Osteocyte (in vitro differentiated cells): ENCODE data around the gene SPON1. TPM values are rescaled to one million over a fixed set of nuclear protein-coding genes. Genes with fewer than 3 reads are reported as not detected.

ENCODE experiments used
- DNase-seq: peaks from one replicate; pipeline ENCODE4 v3.0.0; 2021; ENCODE audit warnings: mixed read lengths; ENCODE audit not compliant: unreplicated experiment; ENCODE audit errors: extremely low spot score
- H3K27ac Mint-ChIP-seq: one replicate; pipeline ENCODE4 v1.8.0; 2021; ENCODE audit warnings: mild to moderate bottlenecking, mixed read lengths; ENCODE audit not compliant: unreplicated experiment
- H3K27me3 Mint-ChIP-seq: one replicate; pipeline ENCODE4 v1.8.0; 2021; ENCODE audit warnings: mixed read lengths; ENCODE audit not compliant: unreplicated experiment
- H3K36me3 Mint-ChIP-seq: one replicate; pipeline ENCODE4 v1.8.0; 2021; ENCODE audit warnings: mixed read lengths; ENCODE audit not compliant: unreplicated experiment
- H3K4me1 Mint-ChIP-seq: one replicate; pipeline ENCODE4 v1.8.0; 2021; ENCODE audit warnings: mixed read lengths; ENCODE audit not compliant: unreplicated experiment
- H3K4me3 Mint-ChIP-seq: one replicate; pipeline ENCODE4 v1.8.0; 2021; ENCODE audit warnings: mild to moderate bottlenecking, moderate library complexity, mixed read lengths; ENCODE audit not compliant: unreplicated experiment
- H3K9me3 Mint-ChIP-seq: one replicate; pipeline ENCODE4 v1.8.0; 2021; ENCODE audit warnings: mixed read lengths; ENCODE audit not compliant: unreplicated experiment
- total RNA-seq: library from RNA; stranded (reverse); gene quantifications from 2 replicates; pipeline ENCODE4 v1.2.1, GENCODE V29; 2021
- TF ChIP-seq, protein P1 (sequence below): fragments of 200-600 bp; sonication (generic); IDR thresholded peaks from 2 replicates; pipeline ENCODE4 v1.5.0; 2021; ENCODE audit warnings: antibody characterized with exemption, mild to moderate bottlenecking, moderate library complexity

The SPON1 gene
- total RNA-seq, 1 donor from 2014 or later, result 0.05 TPM

DNA sequence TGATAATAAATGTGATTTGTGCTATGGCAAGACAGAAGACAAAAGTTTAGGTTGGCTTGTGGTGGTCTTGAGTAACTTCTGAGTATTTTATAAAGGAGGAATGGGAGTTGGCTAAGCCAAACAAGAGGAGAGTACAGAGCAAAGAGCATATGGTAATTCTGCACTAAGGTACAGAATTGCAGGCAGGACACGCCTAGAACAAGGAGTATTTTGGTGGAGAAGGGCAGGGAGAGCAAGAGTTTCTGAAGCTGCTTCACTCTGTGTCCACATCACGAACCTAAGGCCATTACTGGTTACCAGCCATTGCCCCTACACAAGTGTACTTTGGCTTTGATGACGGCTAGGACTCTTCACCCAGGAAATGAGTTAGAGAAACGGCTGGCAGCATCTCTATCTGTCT lies 170.9 kb downstream of the SPON1 start:
- Mint-ChIP-seq H3K27ac (no peak overlapping the region), H3K9me3 (no peaks in the 10 kb centered on the region), H3K27me3 (peaks cover 7% of the 10 kb centered on the region), H3K4me1 (no peaks in the 10 kb centered on the region), H3K4me3 (no peak overlapping the region), H3K36me3 (no peaks in the 10 kb centered on the region)
- no peak for DNase-seq
- TF ChIP-seq, protein P1, sequence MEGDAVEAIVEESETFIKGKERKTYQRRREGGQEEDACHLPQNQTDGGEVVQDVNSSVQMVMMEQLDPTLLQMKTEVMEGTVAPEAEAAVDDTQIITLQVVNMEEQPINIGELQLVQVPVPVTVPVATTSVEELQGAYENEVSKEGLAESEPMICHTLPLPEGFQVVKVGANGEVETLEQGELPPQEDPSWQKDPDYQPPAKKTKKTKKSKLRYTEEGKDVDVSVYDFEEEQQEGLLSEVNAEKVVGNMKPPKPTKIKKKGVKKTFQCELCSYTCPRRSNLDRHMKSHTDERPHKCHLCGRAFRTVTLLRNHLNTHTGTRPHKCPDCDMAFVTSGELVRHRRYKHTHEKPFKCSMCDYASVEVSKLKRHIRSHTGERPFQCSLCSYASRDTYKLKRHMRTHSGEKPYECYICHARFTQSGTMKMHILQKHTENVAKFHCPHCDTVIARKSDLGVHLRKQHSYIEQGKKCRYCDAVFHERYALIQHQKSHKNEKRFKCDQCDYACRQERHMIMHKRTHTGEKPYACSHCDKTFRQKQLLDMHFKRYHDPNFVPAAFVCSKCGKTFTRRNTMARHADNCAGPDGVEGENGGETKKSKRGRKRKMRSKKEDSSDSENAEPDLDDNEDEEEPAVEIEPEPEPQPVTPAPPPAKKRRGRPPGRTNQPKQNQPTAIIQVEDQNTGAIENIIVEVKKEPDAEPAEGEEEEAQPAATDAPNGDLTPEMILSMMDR, result no peak

DNA sequence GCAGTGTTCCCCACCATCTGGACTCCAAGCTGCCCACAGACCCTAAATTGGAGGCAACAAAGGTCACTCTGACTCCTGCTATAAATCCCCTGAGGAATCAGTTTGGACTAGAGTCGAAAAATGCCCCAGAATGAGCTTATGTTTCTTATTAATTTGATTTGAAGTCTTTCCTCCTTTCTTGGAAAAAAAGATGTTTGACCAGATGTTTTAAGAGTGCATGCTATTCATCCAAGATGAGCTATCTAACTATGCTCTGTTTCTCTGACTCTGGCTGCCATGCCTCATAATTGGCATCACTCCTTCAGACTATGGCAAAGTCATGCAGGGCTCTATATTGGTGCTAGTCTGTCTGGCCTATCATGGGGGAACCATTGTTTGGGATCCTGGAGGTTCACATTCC lies 174.0 kb downstream of the SPON1 start:
- H3K27ac Mint-ChIP-seq, result no peak overlapping the region
- no peak overlapping the region for H3K4me3 Mint-ChIP-seq
- H3K4me1 Mint-ChIP-seq, result no peaks in the 10 kb centered on the region
- H3K27me3 Mint-ChIP-seq, result peaks cover 3% of the 10 kb centered on the region
- no peak for DNase-seq
- no peaks in the 10 kb centered on the region for H3K9me3 Mint-ChIP-seq
- TF ChIP-seq, protein P1, result no peak
- no peaks in the 10 kb centered on the region for H3K36me3 Mint-ChIP-seq

DNA sequence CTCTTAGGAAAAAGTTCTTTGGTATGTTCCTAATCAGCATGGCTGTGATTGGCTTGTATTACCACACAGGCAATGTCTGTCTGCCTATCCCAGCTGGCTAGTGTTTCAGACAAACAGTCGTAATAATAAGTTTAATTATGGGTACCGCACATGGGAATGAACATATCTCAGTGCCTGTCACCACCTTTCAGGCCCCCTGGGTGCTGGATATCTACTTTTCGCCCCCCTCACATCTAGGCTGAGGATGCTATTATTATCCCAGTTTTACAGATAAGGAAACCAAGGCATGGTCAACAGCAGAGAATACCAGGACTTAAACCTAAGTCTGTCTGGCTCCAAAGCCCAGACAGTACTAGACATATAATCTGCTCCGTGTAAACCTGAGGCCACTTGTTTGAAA lies 174.8 kb downstream of the SPON1 start:
- no peak overlapping the region for H3K4me3 Mint-ChIP-seq

DNA sequence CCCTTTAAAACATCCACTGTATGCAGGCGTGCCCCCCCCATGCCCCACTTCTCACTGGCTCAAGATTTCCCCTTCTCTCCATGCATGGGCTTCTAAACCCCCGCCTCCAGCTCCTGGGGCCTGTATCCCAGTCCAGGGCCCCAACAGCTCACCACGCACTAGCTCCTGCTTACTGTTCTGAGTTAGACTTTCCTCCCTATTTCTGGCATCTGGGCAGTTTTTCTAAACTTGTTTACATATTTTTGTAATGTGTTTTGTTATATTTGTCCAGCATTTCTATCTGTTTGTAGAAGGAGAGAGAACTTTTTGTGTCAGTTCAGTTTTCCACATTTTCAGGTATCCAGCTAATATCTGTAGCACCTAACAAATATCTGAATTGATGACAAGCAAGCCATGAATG lies 178.5 kb downstream of the SPON1 start:
- no peak for DNase-seq

More for the DNA sequence above, 174.8 kb downstream of the SPON1 start:
- no peaks in the 10 kb centered on the region for H3K36me3 Mint-ChIP-seq
- H3K27me3 Mint-ChIP-seq, result peaks cover 3% of the 10 kb centered on the region
- no peak for DNase-seq
- no peaks in the 10 kb centered on the region for H3K4me1 Mint-ChIP-seq
- TF ChIP-seq, protein P1, result no peak
- H3K27ac Mint-ChIP-seq, result no peak overlapping the region
- no peaks in the 10 kb centered on the region for H3K9me3 Mint-ChIP-seq

DNA sequence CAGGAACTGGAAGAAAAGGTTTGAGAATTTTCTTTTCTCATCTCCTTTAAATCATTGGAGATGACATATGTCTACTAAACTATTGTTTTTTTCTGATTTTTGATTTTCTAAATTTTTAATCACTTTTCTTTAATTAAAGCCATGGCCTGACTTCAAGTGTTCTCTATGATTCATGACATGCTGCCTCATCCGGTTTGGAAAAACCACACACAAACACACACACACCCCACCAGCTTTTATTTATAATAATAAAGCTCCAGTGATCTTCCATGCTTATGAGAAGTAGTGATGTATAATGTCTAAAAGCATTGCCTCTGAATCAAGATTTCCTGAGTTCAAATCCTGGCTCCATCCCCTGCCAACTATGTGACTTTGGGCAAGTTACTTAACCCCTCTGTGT lies 179.2 kb downstream of the SPON1 start:
- Mint-ChIP-seq H3K27me3 (no peaks in the 10 kb centered on the region), H3K9me3 (no peaks in the 10 kb centered on the region), H3K36me3 (no peaks in the 10 kb centered on the region), H3K27ac (no peak overlapping the region), H3K4me1 (no peaks in the 10 kb centered on the region), H3K4me3 (no peak overlapping the region)
- DNase-seq, result no peak
- TF ChIP-seq, protein P1, result no peak

More for the DNA sequence above, 178.5 kb downstream of the SPON1 start:
- Mint-ChIP-seq H3K36me3 (no peaks in the 10 kb centered on the region), H3K27me3 (no peaks in the 10 kb centered on the region), H3K4me1 (no peaks in the 10 kb centered on the region), H3K4me3 (no peak overlapping the region), H3K9me3 (no peaks in the 10 kb centered on the region), H3K27ac (no peak overlapping the region)
- TF ChIP-seq, protein P1, result no peak
